Measurements from ENCODE around the gene FARP2.

The FARP2 gene

DNA sequence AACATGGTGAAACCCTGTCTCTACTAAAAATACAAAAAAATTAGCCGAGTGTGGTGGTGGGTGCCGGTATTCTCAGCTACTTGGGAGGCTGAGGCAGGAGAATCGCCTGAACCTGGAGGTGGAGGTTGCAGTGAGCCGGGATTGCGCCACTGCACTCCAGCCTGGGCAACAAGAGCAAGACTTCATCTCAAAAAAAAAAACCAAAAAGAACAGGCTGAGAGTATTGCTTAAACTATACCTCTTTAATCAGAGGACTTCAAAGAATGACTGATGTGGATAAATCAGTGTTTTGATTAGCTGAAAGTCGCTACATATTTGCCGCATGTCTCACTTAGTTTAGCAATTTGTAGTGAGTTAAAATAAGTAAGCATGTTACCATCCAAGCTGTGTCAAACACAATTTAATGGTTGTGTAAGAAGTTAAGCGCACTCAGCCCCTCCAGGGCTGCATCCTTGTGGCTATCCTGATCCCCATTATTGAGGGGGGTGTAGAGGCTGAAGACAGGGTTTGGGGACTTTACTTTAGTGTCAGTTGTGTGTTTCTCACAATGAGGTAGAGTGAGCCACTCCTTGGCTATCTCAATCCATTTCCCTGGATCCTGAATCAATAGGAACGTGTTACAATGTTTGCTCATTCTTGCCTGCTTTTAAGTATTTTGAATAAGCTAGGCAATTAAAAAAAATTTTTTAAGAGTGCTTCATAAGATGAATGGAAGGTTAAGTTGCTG is 11.0 kb upstream of the FARP2 start:
- TF ChIP-seq, protein P1, sequence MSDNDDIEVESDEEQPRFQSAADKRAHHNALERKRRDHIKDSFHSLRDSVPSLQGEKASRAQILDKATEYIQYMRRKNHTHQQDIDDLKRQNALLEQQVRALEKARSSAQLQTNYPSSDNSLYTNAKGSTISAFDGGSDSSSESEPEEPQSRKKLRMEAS (IDR thresholded peaks at IDR 0.05): no peak
- TF ChIP-seq FOXM1 (IDR thresholded peaks at IDR 0.05; ENCODE audit: borderline replicate concordance, low read depth) (no peak), TCF12 (IDR thresholded peaks at IDR 0.05; ENCODE audit: low read depth) (no peak), RAD21 (IDR thresholded peaks at IDR 0.05; ENCODE audit: low read depth) (no peak), CEBPB (IDR thresholded peaks at IDR 0.05) (no peak), TAF1 (IDR thresholded peaks at IDR 0.05; ENCODE audit: low read depth) (no peak), CREB1 (IDR thresholded peaks at IDR 0.05; ENCODE audit: low read depth) (no peak)

DNA sequence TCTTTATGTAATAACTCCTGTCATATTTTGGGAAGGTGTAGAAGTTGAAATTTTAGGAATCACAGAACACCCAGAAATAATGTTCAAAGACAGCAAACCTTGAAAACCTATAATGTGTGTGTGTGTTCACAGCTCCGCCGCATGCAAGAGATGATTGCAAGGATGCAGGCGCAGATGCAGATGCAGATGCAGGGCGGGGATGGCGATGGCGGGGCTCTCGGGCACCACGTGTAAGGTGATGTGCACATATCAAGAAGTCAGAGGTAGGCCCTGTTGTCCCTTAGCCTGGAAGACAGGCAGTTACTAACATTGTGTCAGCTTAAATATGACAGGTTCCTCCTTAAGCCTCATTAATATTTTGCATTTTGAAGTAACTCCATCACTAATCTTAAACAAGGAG is 6.1 kb upstream of the FARP2 start:
- TF ChIP-seq EP300 (IDR thresholded peaks at IDR 0.05; ENCODE audit: borderline replicate concordance) (no peak), YY1 (IDR thresholded peaks at IDR 0.05; ENCODE audit: low read depth) (no peak), NFIC (IDR thresholded peaks at IDR 0.05) (no peak), TCF12 (IDR thresholded peaks at IDR 0.05; ENCODE audit: low read depth) (no peak), CEBPB (IDR thresholded peaks at IDR 0.05) (no peak), TAF1 (IDR thresholded peaks at IDR 0.05; ENCODE audit: low read depth) (no peak), TEAD4 (IDR thresholded peaks at IDR 0.05) (no peak)
- TF ChIP-seq, protein P2, sequence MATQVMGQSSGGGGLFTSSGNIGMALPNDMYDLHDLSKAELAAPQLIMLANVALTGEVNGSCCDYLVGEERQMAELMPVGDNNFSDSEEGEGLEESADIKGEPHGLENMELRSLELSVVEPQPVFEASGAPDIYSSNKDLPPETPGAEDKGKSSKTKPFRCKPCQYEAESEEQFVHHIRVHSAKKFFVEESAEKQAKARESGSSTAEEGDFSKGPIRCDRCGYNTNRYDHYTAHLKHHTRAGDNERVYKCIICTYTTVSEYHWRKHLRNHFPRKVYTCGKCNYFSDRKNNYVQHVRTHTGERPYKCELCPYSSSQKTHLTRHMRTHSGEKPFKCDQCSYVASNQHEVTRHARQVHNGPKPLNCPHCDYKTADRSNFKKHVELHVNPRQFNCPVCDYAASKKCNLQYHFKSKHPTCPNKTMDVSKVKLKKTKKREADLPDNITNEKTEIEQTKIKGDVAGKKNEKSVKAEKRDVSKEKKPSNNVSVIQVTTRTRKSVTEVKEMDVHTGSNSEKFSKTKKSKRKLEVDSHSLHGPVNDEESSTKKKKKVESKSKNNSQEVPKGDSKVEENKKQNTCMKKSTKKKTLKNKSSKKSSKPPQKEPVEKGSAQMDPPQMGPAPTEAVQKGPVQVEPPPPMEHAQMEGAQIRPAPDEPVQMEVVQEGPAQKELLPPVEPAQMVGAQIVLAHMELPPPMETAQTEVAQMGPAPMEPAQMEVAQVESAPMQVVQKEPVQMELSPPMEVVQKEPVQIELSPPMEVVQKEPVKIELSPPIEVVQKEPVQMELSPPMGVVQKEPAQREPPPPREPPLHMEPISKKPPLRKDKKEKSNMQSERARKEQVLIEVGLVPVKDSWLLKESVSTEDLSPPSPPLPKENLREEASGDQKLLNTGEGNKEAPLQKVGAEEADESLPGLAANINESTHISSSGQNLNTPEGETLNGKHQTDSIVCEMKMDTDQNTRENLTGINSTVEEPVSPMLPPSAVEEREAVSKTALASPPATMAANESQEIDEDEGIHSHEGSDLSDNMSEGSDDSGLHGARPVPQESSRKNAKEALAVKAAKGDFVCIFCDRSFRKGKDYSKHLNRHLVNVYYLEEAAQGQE (IDR thresholded peaks at IDR 0.05; ENCODE audit: low read depth): no peak
- TF ChIP-seq, protein P3, sequence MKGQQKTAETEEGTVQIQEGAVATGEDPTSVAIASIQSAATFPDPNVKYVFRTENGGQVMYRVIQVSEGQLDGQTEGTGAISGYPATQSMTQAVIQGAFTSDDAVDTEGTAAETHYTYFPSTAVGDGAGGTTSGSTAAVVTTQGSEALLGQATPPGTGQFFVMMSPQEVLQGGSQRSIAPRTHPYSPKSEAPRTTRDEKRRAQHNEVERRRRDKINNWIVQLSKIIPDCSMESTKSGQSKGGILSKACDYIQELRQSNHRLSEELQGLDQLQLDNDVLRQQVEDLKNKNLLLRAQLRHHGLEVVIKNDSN (IDR thresholded peaks at IDR 0.05): no peak

DNA sequence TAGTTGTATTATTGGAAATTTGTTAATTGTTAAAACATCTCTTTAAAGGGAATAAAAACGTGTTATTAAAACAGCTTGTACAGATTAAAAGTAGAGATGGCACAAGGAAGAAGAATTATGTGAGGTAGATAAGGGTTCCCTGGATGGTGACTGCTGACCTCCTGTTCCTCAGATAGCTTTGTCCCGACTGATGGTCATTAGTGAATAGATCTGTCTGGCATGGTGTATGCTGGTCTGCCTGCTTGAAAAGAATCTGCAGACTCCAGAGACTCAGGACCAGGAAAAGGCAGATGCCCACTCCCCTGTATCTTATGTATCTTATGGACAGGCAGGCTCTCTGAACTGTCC is 5.6 kb upstream of the FARP2 start:
- TF ChIP-seq TCF12 (IDR thresholded peaks at IDR 0.05; ENCODE audit: low read depth): no peak
- TF ChIP-seq, protein P2 (IDR thresholded peaks at IDR 0.05; ENCODE audit: low read depth): no peak
- no peak for TF ChIP-seq EGR1 (IDR thresholded peaks at IDR 0.05)

DNA sequence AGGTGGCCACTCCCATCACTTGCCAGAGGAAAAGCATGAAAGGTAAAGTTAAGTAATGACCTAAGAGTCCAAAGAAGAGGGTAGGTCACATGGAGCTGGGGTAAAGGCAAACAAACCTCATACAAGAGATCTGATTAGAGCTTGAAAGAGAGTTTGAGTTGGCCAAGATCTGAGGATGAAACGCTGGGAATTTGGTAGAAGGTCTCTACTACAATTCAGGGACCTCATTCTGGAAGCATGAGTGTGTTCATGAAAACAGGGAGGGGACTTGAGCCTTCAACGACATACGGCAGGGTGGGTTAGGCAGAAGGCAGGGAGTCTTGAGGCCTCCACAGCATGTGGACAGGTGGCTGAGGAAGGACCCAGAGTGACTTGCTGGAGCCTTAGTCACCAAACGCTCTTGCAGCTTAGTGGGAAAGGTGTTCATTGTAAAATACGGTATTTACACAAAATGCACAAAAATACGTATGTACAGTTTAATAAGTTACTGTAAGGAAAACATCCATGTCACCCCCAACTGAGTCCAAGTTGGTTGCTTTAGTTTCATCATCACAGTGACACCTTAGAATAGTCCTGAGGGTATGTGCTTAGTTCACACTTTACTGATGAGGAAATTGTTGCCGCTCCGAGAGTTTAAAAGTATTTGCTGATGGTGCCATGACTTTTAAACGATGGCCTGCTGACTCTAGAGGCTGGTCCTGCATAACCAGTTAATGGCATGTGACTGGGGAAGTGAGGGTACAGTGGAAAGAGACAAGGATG is 5.0 kb upstream of the FARP2 start:
- TF ChIP-seq CEBPB (IDR thresholded peaks at IDR 0.05): no peak

DNA sequence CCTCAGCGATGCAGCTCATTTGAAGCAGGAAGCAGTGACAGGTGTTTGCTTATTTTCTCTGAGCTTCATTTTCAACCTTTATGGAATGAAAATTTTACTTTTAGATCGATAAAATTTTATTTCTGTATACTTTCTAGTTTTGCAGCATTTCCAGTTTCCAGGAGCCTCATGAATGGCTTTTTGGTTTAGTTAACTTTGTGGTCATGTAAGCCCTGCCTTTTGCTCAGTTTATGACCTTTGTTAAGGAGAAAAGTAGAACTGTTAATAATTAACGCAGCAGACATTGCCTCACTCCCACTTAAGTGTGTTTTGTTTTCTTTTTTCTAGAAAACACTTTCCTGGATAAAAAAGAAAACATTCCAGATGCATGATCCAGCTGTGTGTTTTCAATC is 4.4 kb upstream of the FARP2 start:
- TF ChIP-seq EP300 (IDR thresholded peaks at IDR 0.05; ENCODE audit: borderline replicate concordance) (no peak), YY1 (IDR thresholded peaks at IDR 0.05; ENCODE audit: low read depth) (no peak), FOXM1 (IDR thresholded peaks at IDR 0.05; ENCODE audit: borderline replicate concordance, low read depth) (no peak), EGR1 (IDR thresholded peaks at IDR 0.05) (no peak), TCF12 (IDR thresholded peaks at IDR 0.05; ENCODE audit: low read depth) (no peak), CREB1 (IDR thresholded peaks at IDR 0.05; ENCODE audit: low read depth) (no peak), RAD21 (IDR thresholded peaks at IDR 0.05; ENCODE audit: low read depth) (no peak), TAF1 (IDR thresholded peaks at IDR 0.05; ENCODE audit: low read depth) (no peak), NFIC (IDR thresholded peaks at IDR 0.05) (no peak), ZBTB7A (IDR thresholded peaks at IDR 0.05; ENCODE audit: low read depth) (no peak), TEAD4 (IDR thresholded peaks at IDR 0.05) (no peak), CEBPB (IDR thresholded peaks at IDR 0.05) (no peak)
- TF ChIP-seq, protein P2 (IDR thresholded peaks at IDR 0.05; ENCODE audit: low read depth): no peak
- TF ChIP-seq, protein P3 (IDR thresholded peaks at IDR 0.05): no peak
- TF ChIP-seq, protein P1 (IDR thresholded peaks at IDR 0.05): no peak

All from Ishikawa (cell line).